ENCODE measurements around the gene ARID1B.

ARID1B gene

DNA sequence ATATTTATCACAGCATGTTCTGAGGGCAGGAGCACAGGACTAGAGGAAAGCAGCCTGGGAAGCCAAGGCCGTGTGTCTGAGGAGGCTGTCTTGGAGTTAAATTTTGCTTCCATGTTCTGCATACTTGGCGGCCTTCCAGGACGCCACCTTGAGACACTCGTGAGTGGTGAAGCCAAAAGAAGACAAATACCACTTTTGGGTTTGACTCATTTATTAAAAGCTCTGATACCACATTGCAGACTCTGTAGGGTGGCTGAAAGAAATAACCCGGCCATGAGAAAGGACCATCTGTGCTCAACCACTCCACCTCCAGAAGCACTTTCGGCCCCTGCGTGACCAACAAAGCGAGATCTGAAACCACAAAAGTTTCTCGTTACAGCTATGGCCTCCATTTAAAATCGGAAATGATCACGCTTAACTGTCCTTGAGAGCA is 426.1 kb downstream of the ARID1B start:
- no peak for DNase-seq

DNA sequence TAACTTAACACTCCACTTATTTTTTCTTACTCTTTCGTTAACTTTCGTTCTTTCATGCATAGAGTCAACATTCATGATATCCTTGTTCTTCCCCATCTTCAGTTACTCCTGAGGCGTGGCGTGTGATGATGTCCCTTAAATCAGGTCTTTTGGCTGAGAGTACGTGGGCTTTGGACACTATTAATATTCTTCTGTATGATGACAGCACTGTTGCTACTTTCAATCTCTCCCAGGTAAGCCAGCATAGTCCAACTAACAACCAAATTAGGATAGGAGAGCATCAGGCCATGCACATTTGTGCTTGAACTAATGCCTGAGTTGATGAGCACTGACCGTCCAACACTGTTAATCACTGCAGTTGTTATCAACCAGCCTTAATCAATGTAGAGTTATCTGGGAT is 426.6 kb downstream of the ARID1B start:
- no peak for DNase-seq

DNA sequence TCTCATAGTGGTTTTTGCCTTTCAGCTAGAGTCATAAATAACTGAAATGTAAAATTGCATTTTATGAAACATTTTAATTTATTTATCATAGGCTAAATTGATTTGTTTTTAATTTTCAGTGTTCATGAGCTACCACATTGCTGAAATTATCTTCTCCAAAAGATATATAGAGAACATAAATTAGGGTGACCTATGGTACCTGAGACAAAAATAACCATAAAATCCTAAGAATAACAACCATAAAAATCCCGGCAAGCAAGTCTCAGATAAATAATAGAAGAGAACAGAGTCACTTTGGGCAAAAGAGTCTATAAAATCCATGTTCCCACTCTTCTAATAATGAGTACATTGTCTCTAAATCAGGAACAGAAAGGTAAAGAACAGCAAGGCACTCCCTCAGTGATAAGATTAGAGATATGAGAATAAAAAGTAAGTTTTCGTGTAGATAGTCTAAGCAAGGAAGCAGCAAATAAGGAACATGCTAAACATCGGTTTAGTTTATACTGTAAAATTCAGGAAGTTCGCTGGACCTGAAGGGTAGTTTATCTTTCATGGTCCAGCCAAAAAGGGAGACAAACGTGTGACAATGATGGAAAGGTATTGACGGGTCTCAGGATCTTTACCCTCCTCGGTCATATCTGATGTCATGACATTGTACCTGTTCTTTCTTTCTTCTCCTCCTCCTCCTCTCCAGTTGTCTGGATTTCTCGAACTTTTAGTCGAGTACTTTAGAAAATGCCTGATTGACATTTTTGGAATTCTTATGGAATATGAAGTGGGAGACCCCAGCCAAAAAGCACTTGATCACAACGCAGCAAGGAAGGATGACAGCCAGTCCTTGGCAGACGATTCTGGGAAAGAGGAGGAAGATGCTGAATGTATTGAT is 428.5 kb downstream of the ARID1B start:
- DNase-seq, result no peak

DNA sequence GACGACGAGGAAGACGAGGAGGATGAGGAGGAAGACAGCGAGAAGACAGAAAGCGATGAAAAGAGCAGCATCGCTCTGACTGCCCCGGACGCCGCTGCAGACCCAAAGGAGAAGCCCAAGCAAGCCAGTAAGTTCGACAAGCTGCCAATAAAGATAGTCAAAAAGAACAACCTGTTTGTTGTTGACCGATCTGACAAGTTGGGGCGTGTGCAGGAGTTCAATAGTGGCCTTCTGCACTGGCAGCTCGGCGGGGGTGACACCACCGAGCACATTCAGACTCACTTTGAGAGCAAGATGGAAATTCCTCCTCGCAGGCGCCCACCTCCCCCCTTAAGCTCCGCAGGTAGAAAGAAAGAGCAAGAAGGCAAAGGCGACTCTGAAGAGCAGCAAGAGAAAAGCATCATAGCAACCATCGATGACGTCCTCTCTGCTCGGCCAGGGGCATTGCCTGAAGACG is 429.2 kb downstream of the ARID1B start:
- DNase-seq, result no peak

DNA sequence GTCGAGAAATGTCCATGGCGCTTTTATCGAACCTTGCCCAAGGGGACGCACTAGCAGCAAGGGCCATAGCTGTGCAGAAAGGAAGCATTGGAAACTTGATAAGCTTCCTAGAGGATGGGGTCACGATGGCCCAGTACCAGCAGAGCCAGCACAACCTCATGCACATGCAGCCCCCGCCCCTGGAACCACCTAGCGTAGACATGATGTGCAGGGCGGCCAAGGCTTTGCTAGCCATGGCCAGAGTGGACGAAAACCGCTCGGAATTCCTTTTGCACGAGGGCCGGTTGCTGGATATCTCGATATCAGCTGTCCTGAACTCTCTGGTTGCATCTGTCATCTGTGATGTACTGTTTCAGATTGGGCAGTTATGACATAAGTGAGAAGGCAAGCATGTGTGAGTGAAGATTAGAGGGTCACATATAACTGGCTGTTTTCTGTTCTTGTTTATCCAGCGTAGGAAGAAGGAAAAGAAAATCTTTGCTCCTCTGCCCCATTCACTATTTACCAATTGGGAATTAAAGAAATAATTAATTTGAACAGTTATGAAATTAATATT is 430.4 kb downstream of the ARID1B start:
- no peak for DNase-seq

DNA sequence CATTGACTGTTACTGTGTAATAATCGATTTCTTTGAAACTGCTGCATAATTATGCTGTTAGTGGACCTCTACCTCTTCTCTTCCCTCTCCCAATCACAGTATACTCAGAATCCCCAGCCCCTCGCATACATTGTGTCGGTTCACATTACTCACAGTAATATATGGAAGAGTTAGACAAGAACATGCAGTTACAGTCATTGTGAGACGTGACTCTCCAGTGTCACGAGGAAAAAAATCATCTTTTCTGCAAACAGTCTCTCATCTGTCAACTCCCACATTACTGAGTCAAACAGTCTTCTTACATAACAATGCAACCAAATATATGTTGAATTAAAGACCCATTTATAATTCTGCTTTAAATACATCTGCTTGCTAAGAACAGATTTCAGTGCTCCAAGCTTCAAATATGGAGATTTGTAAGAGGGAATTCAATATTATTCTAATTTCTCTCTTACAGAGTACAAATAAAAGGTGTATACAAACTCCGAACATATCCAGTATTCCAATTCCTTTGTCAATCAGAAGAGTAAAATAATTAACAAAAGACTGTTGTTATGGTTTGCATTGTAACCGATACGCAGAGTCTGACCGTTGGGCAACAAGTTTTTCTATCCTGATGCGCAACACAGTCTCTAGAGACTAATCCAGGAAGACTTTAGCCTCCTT is 432.8 kb downstream of the ARID1B start:
- DNase-seq, result no peak

DNA sequence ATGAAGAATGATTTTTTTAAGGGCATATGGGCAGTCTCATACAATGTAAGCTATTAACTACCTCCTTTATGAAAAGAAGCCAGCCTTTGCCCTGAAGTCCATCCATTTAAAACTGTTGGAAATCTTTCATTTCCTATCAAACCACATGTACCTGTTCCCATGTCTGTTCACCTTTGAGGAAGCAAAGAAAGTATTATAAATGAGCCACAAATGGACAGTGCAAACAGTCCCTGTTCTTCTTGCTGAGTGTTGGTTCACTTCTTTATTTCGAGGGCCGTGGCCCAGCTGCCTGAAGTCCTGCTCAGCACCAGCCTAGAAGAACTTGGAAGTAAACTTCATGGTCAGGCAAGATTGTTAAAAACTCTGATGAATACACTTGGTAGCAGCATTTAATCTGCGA is 433.8 kb downstream of the ARID1B start:
- no peak for DNase-seq

DNA sequence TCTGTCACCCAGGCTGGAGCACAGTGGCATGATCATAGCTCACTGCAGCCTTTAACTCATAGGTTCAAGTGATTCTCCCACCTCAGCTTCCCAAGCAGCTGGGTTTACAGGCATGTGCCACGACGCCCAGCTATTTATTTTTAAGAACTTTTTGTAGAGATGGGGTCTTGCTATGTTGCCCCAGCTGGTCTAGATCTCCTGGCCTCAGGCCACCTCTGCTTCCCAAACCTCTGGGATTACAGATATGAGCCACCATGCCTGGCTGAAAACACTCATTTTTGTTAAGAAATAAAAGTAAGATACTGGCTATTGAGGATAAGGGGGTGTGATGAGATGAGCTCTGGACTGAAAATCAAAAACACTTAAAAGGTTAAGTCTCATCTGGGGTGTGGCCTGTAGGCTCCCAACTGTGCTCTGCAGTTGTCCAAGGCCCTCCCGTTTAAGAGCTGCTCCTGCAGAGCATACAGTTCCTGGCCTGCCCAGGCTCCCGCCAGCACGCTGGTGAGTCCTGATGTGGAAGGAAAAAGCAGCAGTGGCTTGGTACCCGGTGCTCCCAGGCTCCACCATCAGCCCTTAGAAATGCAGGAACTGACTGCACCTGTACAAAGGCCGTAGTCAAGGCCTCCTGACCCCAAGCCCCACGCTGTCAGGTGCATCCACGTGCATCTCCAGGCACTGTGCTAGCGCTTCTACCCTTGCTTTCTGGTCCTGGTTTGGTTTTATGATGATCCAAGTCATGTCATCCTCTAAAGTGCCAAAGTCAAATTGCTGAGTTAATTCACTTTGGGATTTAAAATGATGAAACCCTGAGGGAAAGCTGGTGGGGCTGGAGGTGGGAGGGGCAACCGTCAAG is 434.7 kb downstream of the ARID1B start:
- no peak for DNase-seq

DNA sequence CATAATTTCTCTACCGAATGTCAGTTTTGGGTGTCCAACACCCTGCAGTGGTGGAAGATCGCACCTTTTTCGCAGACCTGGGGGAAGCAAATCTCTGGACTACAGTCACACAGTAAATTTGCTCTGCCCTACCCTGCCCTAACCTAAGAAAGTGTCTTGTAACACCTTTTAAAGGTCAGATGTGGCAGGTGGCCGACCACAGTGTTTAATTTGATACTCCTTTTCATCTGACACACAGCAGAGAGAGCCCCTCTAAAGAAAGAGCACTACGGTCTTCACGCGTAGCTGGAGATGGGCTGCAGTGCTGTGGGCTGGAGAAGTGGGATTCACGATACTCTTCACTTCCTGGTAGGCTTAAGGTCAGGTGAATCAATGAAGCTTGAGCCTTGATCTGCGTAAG is 436.2 kb downstream of the ARID1B start:
- no peak for DNase-seq

DNA sequence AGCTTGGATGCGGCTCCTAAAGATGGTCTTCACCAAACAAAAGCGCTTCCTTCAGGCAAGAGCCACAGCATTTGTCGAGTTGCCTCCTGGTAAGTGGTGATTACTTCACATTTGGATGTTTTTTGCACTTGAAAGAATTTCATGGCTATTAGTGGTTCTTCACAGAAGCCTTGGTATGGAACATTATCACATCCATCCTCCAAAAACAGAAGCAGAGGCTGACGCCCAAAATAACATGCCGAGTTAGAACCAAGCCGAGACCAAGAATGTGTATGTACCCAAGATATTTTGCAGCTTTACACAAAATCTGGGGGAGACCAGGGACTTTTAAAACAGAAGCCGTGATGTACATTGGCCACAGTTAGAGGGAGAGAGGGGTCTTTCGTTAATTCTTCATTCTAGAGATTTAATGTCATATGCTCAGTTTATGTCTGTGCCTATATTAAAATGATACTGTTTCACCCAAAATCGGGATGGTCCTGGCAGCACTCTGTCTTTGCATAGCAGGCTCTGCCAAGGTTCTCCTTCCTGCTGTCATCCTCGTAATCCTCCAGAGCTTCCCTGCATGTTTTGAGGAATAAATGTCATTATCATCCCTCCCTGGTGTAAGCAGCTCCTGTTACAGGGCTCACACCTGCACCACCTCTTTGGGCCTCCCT is 436.9 kb downstream of the ARID1B start:
- no peak for DNase-seq

DNA sequence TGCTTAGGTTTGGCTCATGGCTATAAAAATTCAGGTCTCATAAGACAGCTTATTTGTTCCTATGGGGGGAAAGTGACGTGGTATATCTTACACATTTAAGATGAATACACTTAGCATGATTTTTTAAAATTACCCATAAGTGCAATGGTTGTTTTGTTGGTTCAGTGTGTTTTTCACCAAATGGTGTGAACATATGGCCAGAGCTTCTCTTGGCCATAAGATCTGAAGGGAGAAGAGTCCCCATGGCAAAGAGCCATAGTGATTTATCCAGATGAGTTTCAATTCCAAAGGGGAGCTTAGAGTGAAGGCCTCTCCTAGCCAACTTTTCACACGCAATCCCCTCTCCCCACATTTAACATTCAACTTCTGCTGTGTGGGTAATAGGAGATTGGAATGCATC is 438.5 kb downstream of the ARID1B start:
- no peak for DNase-seq

DNA sequence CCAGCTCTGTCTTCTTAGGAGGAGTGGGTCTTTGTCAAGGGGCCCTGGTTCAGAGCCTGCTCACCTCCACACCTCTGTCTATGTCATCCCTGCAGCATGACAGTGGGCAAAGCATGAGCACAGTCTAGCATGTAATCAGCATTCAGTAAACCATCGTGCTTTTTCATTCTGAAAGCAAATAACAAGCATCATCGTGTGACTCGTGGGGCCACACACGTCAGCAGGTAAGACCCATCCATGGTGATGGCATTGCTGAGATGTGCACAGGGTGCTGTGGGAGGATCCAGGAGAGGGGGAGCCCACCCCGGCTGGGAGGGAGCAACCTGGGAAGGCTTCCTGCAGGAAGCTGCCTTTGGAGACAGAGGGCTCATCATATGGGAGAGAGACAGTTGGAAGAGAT is 439.4 kb downstream of the ARID1B start:
- no peak for DNase-seq

DNA sequence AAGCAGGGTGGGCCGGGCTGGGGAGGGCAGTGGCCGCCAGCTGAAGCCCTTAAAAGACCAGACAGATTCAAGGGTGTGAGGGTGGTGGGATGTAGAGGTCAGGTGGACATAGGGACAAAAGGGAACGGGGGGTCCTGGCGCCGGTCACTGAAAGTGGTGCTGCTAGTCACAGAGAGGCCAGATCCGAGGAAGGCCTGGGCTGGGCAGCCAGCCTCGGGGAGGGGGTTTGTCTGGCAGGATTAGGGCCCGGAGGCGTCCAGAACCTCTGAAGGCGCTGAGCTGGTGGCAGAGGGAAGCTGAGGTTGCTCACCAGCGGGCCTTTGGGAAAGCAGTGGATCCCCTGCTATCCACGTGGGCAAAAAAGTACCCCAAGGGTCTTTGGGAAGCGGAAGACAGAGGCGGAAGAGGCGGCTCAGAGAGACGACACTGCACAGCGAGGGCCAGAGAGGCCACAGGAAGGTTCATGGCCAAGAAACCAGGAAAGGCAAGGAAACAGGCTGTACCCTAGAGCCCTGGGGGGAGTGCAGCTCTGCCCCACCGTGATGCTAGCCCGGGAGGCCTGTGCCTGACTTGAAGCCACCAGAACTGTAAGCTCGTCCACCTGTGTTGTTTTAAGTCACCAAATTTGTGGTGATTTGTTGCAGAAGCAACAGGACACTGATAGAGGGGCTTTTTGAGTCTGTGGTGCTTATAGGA is 440.2 kb downstream of the ARID1B start:
- no peak for DNase-seq

DNA sequence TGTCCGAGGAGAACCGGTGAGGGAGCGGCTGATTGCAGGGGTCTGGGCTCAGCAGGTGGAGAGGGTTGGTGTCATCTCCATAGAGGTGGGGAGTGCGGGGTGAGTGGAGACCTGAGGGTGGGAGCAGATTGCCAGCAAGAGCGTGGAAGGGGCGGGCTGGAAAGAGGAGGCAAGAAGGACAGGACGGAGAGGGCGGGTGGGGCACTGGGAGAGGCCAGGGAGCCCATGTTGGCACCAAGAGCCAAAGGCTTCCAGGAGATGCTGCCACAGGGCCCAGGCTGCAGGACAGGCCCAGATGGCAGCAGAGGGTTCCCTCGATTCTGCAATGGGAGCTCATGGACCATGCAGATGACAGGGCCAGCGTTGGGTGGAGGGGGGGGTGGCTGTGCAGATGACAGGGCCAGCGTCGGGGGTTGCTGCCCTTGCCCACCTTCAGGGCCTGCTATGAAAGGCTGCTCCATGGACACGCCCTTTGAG is 440.8 kb downstream of the ARID1B start:
- DNase-seq, result no peak

DNA sequence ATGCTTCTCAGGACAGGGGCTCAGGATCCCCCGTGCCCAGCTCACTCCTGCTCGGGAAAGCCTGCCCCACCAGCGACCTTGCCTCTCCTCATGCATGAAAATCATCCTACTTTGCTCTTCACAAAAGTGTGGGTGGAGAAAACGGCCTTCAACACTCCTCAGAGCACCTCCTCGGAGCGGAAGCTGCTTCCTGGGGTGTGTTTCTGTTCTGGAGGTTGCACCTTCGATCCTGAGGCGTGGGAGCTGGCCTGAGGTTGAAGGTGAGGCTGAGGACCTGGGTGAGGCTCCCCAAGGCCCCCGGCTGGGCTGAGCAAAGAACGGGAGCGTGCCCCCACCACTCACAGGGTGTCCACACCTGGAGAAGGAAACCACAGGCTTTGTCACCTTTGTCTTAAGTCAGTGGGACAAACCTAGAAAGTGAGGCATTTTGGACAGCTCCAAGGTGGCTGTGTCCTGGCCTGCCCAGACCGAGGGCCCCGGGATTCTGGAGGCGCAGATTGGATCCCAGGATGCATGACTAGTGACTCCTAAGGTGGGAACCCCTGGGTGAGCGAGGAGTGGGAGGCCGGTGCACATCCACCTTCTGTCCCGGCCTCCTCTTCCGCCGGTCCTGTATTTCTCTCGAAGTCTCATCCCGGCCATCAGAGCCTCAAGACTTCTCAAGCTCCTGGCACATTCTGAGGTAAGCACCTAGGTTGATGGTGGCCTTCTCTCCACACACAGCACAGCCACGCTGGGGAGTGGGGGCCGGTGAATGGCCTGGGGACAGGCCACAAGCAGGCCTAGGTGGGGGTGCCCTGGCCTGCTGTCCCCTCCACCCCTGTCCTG is 441.4 kb downstream of the ARID1B start:
- DNase-seq, result no peak

DNA sequence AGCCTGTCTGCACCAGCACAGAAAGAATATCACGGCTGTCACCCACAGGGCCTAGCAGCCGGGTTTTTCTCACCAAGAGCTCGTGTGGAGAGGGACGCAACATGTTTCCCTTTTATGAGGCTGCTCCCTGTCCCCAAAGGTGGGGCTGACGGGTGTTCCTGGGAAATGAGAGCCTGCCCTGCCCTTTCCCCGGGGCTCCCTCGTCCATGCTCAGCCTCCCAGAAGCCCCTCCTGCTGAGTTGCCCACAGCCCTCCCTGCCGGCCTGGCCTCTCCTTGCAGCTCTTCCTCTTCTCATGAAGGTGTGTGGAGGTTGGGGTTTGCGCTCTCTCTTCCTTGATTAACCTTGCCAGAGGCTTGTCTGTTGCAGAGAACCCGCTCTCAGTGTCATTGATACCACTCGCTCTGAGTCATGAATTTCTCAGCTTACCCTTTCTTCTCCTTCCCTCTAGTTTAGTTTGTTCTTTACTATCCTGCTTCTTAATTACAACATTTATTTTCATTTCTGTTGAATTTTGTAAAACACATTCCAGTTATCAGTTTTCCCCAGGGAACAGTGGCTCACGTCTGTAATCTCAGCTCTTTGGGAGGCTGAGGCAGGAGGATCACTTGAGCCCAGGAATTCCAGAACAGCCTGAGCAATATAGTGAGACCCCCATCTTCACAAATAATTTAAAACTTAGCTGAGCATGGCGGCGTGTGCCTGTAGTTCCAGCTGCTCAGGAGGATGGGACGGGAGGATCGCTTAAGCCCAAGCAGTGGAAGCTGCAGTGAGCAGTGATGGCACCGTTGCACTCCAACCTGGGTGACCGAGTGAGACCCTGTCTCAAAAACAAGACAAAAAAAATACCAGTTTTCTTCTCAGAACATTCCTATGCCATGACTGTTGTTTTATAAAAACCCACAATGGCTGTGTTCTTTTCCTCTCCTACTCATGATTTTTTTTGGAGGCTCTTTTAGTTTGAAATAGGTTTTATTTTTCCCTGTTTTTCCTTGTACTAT is 442.3 kb downstream of the ARID1B start:
- DNase-seq, result no peak

DNA sequence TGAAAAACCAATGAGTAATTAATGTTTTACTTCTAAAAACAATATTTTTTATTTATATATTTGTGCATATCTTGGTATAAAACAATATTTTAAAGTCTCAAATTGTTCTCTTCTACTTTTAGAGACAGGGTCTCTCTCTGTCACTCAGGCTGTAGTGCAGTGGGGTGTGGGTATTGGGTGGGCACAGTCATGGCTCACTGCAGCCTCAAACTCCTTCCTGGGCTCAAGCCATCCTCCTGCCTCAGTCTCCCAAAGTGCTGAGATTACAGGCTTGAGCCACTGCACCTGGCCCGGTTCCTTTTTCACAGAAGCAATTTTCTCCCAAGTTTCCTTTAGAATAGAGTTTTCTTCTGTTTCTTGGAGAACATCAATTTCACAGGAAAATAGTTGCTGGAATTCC is 443.3 kb downstream of the ARID1B start:
- no peak for DNase-seq

DNA sequence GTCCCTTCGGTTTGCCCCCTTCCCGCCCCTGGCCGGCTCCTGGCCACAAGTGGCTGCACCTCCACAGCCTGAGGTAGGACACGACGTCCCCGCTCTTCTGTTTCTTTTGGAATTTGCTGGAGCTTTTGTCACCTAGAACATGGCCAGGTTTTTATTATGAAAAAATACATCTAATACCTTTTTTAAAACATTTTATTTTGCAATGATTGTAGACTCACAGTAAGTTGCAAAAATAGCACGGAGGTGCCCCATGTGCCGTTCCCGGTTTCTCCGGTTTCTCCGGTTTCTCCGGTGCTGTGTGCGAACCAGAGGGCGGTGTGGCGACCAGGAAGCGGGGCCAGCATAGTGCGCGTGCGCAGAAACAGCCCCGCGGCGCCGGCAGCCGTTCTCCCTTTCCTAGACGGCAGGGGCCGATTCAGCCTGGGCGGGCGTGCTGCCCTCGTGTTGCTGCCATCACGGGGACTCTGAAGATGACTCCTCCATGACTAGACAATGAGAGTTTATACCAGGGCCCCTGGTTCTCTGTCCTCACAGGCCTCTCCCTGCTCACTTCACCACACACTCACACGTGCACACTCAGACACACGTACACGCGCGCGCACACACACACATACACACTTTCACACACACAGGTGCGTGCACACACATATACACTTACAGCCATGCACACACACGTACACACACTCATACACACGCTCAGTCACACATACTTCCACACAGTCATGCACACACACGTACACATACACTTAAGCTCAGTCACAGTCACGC is 444.1 kb downstream of the ARID1B start:
- DNase-seq, result peak; percentile 27

DNA sequence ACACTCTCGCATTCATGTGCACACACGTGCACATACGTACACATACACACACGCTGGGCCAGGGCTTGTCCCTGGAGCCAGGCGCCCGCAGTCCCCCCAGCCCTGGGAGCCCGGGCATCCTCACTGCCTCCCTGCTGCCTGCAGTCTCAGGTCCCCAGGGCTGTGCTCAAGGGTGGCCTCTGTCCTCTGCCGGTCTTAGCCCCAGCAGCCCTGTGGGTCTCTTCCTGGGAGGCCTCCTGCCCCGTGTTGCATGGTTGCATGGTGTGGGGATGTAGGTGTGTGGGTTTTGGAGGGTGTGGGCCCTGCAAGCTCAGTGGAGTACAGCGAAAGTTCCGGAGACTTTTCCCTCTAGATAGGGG is 444.6 kb downstream of the ARID1B start:
- DNase-seq, result no peak
